PFSK-1 (cell line): Measurements from ENCODE around the gene FETUB.

ENCODE experiments used
- FOXP2 ChIP-seq: optimal IDR thresholded peaks from 2 replicates; pipeline ENCODE3; 2011; ENCODE audit warnings: borderline replicate concordance, control low read depth, inconsistent platforms; ENCODE audit not compliant: insufficient read depth; ENCODE audit errors: extremely low read length, extremely low read depth
- POLR2AphosphoS5 ChIP-seq: IDR thresholded peaks from 2 replicates; pipeline ENCODE4 v1.6.1; 2012; ENCODE audit warnings: low read depth, mild to moderate bottlenecking, control low read depth, low read length, moderate library complexity
- REST ChIP-seq, 2 experiments: IDR thresholded peaks; 2 replicates each; pipeline versions ENCODE4 v1.6.1 to v1.8.0; 2011 to 2012; ENCODE audit warnings: low read depth in 2 of 2, low read length in 2 of 2, control low read depth in 1 of 2, inconsistent platforms in 1 of 2, mild to moderate bottlenecking in 1 of 2, moderate library complexity in 1 of 2; ENCODE audit not compliant: insufficient read depth in 1 of 2
- SIN3A ChIP-seq: IDR thresholded peaks from 2 replicates; pipeline ENCODE4 v1.6.1; 2012; ENCODE audit warnings: mild to moderate bottlenecking, low read length, moderate library complexity, borderline replicate concordance; ENCODE audit not compliant: insufficient read depth
- TAF1 ChIP-seq: IDR thresholded peaks from 2 replicates; pipeline ENCODE4 v1.6.1; 2012; ENCODE audit warnings: low read length, control low read depth, borderline replicate concordance; ENCODE audit not compliant: insufficient read depth

The FETUB gene

GRCh38 chr3:186696522-186696921 lies 56.3 kb downstream of the FETUB start:
- no peak for TF ChIP-seq FOXP2
- no peak for TF ChIP-seq SIN3A
- TF ChIP-seq TAF1, result no peak
- TF ChIP-seq REST (IDR thresholded peaks at IDR 0.05; ENCODE audit: insufficient read depth in 1 of 2, low read depth in 2 of 2, low read length in 2 of 2), result no peak
- no peak for TF ChIP-seq POLR2AphosphoS5

DNA sequence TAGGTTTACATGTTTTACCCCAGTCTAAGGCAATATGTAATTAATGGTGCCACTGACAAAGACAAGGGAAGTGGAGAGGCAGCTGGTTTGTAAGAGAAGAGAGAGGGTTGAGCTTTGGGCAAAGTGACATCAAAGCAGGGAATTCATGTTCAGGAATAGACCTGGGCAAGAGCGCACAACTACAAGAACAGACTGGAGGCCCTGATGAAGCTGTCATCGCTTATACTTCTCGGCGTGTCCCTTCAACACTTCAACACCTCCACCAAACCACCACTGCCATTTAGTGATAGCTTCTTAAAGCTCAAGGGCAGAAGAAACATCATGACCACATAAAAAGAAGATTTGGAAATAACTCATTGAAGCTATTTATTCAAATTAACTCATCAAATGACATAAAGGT lies 57.3 kb downstream of the FETUB start:
- TF ChIP-seq TAF1 (no peak), SIN3A (no peak), REST (IDR thresholded peaks at IDR 0.05; ENCODE audit: insufficient read depth in 1 of 2, low read depth in 2 of 2, low read length in 2 of 2) (no peak), POLR2AphosphoS5 (no peak), FOXP2 (no peak)

DNA sequence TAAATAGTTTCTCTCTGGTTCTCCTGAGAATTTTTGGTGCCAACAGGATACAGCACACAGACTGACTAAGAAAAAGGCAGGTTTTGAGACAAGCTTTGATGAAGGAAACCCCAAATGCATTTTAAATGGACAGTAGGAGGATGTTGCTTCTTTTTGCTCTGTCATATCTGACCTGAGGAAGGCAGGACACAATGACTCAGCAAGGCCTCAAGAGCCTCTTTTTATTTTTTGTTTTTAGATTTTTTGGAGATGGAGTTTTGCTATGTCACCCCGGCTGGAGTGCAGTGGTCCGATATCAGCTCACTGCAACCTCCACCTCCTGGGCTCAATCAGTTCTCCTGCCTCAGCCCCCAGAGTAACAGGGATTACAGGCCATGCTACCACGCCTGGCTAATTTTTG lies 60.1 kb downstream of the FETUB start:
- TF ChIP-seq POLR2AphosphoS5, result no peak
- no peak for TF ChIP-seq SIN3A
- TF ChIP-seq REST (IDR thresholded peaks at IDR 0.05; ENCODE audit: insufficient read depth in 1 of 2, low read depth in 2 of 2, low read length in 2 of 2), result no peak
- TF ChIP-seq TAF1, result no peak
- no peak for TF ChIP-seq FOXP2
